SK-N-SH (cell line): ENCODE measurements around the gene TM7SF2. TPM values are rescaled to one million over a fixed set of nuclear protein-coding genes. Genes with fewer than 3 reads are reported as not detected.
A peak's percentile ranks its signal among the peaks of the same experiment; 100 is the strongest.

Experiments used
- CTCF ChIA-PET: fragments of 300-600, 350-600 bp; formaldehyde crosslinking; extraction: SDS; loops from one replicate; lab custom pipeline; 2021; lab: Yijun Ruan, JAX
- POLR2A ChIA-PET: fragments of 350-600 bp; sonication (Branson Sonifier 250); formaldehyde crosslinking; extraction: SDS; loops from one replicate; lab custom pipeline; 2020; ENCODE audit warnings: antibody characterized with exemption, inconsistent platforms; lab: Yijun Ruan, JAX
- DNase-seq: peaks from one replicate; pipeline ENCODE4 v3.0.0; 2012
- H2AFZ ChIP-seq: fragments of 200-600 bp; sonication (generic); 2 replicates; pipeline ENCODE4 v1.8.1; 2016; ENCODE audit warnings: antibody characterized with exemption, mild to moderate bottlenecking, low read depth
- H3F3A ChIP-seq: fragments of 200-600 bp; sonication (generic); replicated peaks from 2 replicates; pipeline ENCODE3; 2016; ENCODE audit warnings: antibody characterized with exemption, mild to moderate bottlenecking; ENCODE audit not compliant: insufficient read depth
- H3K27ac ChIP-seq, 2 experiments: fragments of 200-500 bp in 1 of 2; fragments of 200-600 bp in 1 of 2; sonication (Bioruptor generic) in 1 of 2; sonication (generic), shearing (Covaris generic) in 1 of 2; 2 replicates each; pipeline versions ENCODE4 v1.5.1 to v1.6.1; 2014 to 2016; ENCODE audit warnings: low read depth in 2 of 2, inconsistent platforms in 1 of 2, low read length in 1 of 2, mild to moderate bottlenecking in 1 of 2, mixed read lengths in 1 of 2
- H3K27me3 ChIP-seq: fragments of 200-600 bp; sonication (generic), shearing (Covaris generic); 2 replicates; pipeline ENCODE4 v1.6.1; 2016; ENCODE audit warnings: mixed run types; ENCODE audit not compliant: insufficient read depth
- H3K36me3 ChIP-seq, 2 experiments: fragments of 200-500 bp in 1 of 2; fragments of 200-600 bp in 1 of 2; sonication (Bioruptor generic) in 1 of 2; sonication (generic) in 1 of 2; replicated peaks in 1 of 2; 2 replicates each; pipeline versions ENCODE3 to v1.5.1; 2014 to 2016; ENCODE audit warnings: low read length in 1 of 2, mild to moderate bottlenecking in 1 of 2; ENCODE audit not compliant: insufficient read depth in 2 of 2, control insufficient read depth in 1 of 2
- H3K4me1 ChIP-seq, 2 experiments: fragments of 200-500 bp in 1 of 2; fragments of 200-600 bp in 1 of 2; sonication (Bioruptor generic) in 1 of 2; sonication (generic), shearing (Covaris generic) in 1 of 2; 2 replicates each; pipeline versions ENCODE4 v1.5.1 to v1.6.1; 2014 to 2016; ENCODE audit warnings: low read depth in 1 of 2, low read length in 1 of 2, mixed run types in 1 of 2; ENCODE audit not compliant: insufficient read depth in 2 of 2, control insufficient read depth in 1 of 2
- H3K4me2 ChIP-seq: fragments of 200-600 bp; sonication (generic), shearing (Covaris generic); 2 replicates; pipeline ENCODE4 v1.6.1; 2017; ENCODE audit warnings: mixed run types
- H3K4me3 ChIP-seq, 2 experiments: fragments of 200-500 bp in 1 of 2; fragments of 200-600 bp in 1 of 2; sonication (Bioruptor generic) in 1 of 2; sonication (generic), shearing (Covaris generic) in 1 of 2; 2 replicates each; pipeline versions ENCODE4 v1.5.1 to v1.8.1; 2014 to 2016; ENCODE audit warnings: low read depth in 2 of 2, inconsistent platforms in 1 of 2, low read length in 1 of 2, mild to moderate bottlenecking in 1 of 2, mixed read lengths in 1 of 2, moderate library complexity in 1 of 2
- H3K79me2 ChIP-seq: fragments of 200-600 bp; sonication (generic); 2 replicates; pipeline ENCODE4 v1.8.1; 2017; ENCODE audit warnings: mild to moderate bottlenecking; ENCODE audit not compliant: insufficient read depth
- H3K9ac ChIP-seq: fragments of 200-600 bp; sonication (generic); 2 replicates; pipeline ENCODE4 v1.6.1; 2017; ENCODE audit warnings: mixed run types
- H3K9me2 ChIP-seq: fragments of 200-600 bp; sonication (generic); 2 replicates; pipeline ENCODE4 v1.6.1; 2017; ENCODE audit warnings: mixed run types
- H3K9me3 ChIP-seq: fragments of 200-600 bp; sonication (generic); 2 replicates; pipeline ENCODE4 v1.6.1; 2017; ENCODE audit warnings: mixed run types, mild to moderate bottlenecking, moderate library complexity
- H4K20me1 ChIP-seq: fragments of 200-600 bp; sonication (generic); 2 replicates; pipeline ENCODE4 v1.6.1; 2017; ENCODE audit warnings: mild to moderate bottlenecking, mixed run types; ENCODE audit not compliant: insufficient read depth
- ELF1 ChIP-seq: IDR thresholded peaks from 2 replicates; pipeline ENCODE4 v1.4.0; 2012
- EZH2phosphoT487 ChIP-seq: fragments of 200-600 bp; sonication (generic); IDR thresholded peaks from 2 replicates; pipeline ENCODE4 v1.6.1; 2017; ENCODE audit warnings: low read depth, mixed run types, mild to moderate bottlenecking, antibody characterized with exemption, moderate library complexity, borderline replicate concordance
- FOXJ3 ChIP-seq: sonication (generic); formaldehyde crosslinking; IDR thresholded peaks from 2 replicates; pipeline ENCODE4 v1.5.1; 2020; ENCODE audit warnings: mild to moderate bottlenecking, missing genetic modification reagents
- GABPA ChIP-seq: IDR thresholded peaks from 2 replicates; pipeline ENCODE4 v1.4.0; 2012; ENCODE audit warnings: low read depth, mild to moderate bottlenecking
- MXI1 ChIP-seq: IDR thresholded peaks from 2 replicates; pipeline ENCODE4 v1.6.1; 2012; ENCODE audit warnings: mild to moderate bottlenecking, low read depth, low read length, improper control_type of control experiment
- NFIC ChIP-seq: IDR thresholded peaks from 2 replicates; pipeline ENCODE4 v1.4.0; 2012; ENCODE audit warnings: borderline replicate concordance
- NRF1 ChIP-seq: IDR thresholded peaks from 2 replicates; pipeline ENCODE4 v1.6.1; 2012; ENCODE audit warnings: low read depth, mild to moderate bottlenecking, low read length
- POLR2AphosphoS5 ChIP-seq: IDR thresholded peaks from 2 replicates; pipeline ENCODE4 v1.6.1; 2012; ENCODE audit warnings: low read depth, low read length
- RAD21 ChIP-seq: IDR thresholded peaks from 2 replicates; pipeline ENCODE4 v1.6.1; 2012; ENCODE audit warnings: mild to moderate bottlenecking, low read length
- RFX5 ChIP-seq: IDR thresholded peaks from 2 replicates; pipeline ENCODE4 v1.6.1; 2012; ENCODE audit warnings: mild to moderate bottlenecking, improper control_type of control experiment, low read length
- SMC3 ChIP-seq: IDR thresholded peaks from 2 replicates; pipeline ENCODE4 v1.6.1; 2012; ENCODE audit warnings: low read depth, low read length, improper control_type of control experiment
- TAF1 ChIP-seq: IDR thresholded peaks from 2 replicates; pipeline ENCODE4 v1.6.1; 2012; ENCODE audit warnings: low read depth, mild to moderate bottlenecking, low read length, moderate library complexity, borderline replicate concordance
- TCF12 ChIP-seq: IDR thresholded peaks from 2 replicates; pipeline ENCODE4 v1.4.0; 2012
- TEAD4 ChIP-seq: IDR thresholded peaks from 2 replicates; pipeline ENCODE4 v1.4.0; 2012; ENCODE audit warnings: mild to moderate bottlenecking, borderline replicate concordance; ENCODE audit not compliant: insufficient read depth
- WGBS: methylation state at CpG from one replicate; pipeline ENCODE4 v1.1.6; 2017; ENCODE audit warnings: low lambda C conversion rate; 5-methylcytosine and 5-hydroxymethylcytosine counted together
- polyA plus RNA-seq, 3 experiments: library from polyadenylated mRNA; depleted of rRNA; stranded (reverse); fragments of >200 nt; gene quantifications; 2 replicates each; pipeline ENCODE4 v1.2.3, GENCODE V29; 2012
- TF ChIP-seq, protein P1 (sequence below): fragments of 150-350 bp; IDR thresholded peaks from 2 replicates; pipeline ENCODE4 v1.6.1; 2017; ENCODE audit warnings: antibody characterized with exemption, low read length, low read depth, borderline replicate concordance
- TF ChIP-seq, protein P2 (sequence below): fragments of 150-350 bp; IDR thresholded peaks from 2 replicates; pipeline ENCODE4 v1.6.1; 2016; ENCODE audit warnings: mild to moderate bottlenecking, low read depth, low read length
- TF ChIP-seq, protein P3 (sequence below): IDR thresholded peaks from 2 replicates; pipeline ENCODE4 v1.4.0; 2012; ENCODE audit warnings: low read depth, borderline replicate concordance
- TF ChIP-seq, protein P4 (sequence below): IDR thresholded peaks from 2 replicates; pipeline ENCODE4 v1.6.1; 2012; ENCODE audit warnings: mild to moderate bottlenecking, low read depth, low read length, moderate library complexity
- TF ChIP-seq, protein P5 (sequence below): fragments of 200-600 bp; sonication (generic); IDR thresholded peaks from 2 replicates; pipeline ENCODE4 v1.6.1; 2017; ENCODE audit warnings: antibody characterized with exemption, mild to moderate bottlenecking, moderate library complexity
- TF ChIP-seq, protein P6 (sequence below): IDR thresholded peaks from 2 replicates; pipeline ENCODE4 v1.4.0; 2012; ENCODE audit warnings: low read depth

TM7SF2 gene
- polyA plus RNA-seq (2012; rRNA removed), result 87.8 and 90.0 TPM in 2 replicates
- 38.0 and 59.9 TPM in 2 replicates for polyA plus RNA-seq (2012; cell fraction: cytosol; rRNA removed)
- 161 and 164 TPM in 2 replicates for polyA plus RNA-seq (2012; cell fraction: nucleus; rRNA removed)

DNA sequence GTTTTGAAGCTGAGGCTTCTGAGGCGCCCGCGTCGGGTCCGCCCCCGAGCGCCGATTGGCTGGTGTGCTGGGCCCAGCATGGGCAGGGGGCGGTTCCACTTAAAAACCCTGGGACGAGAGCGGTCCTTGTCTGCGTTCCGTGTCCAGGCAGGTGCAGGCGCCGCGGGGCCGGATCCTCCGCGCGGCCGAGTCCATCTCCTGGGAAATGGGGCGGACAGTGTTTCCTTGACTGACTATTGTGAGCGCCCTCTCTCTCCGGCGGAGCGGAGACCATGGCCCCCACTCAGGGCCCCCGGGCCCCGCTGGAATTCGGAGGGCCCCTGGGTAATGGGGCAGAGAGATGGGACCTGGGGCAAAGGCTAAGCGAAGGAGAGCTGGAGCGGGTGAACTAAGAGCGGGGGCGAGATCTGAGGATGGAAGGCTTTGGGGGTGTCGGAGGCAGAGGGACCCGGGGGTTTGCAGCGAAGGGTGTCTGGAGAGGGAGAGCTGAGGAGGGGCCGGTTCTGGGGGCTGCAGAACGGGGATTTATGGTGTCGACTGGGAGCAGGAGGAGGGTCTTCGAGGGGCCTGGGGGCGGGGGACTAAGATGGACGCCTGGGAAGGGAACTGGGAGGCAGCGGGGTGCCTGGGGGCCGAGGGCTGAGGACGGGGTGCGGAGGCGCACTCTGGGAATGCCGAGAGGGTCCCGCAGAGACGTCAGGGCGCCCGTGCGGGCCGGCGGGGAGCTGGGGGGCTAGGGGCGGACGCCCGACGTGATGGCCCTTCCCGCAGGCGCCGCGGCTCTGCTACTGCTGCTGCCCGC, at the start of gene TM7SF2:
TSS of gene TM7SF2 (plus strand) at position 129 of the 802 bp plus-strand sequence. CDS start at position 273, 144 bp downstream.
- Histone ChIP-seq H3K4me2 (peak within 1 kb of the TSS; percentile 93), H3K79me2 (peaks cover 16% of the 10 kb centered on the region), H3K4me3 (peak within 1 kb of the TSS; percentile 64 to 83), H4K20me1 (peaks cover 6% of the 10 kb centered on the region; the same call in 1 of the 2 replicates), H3K27ac (peak within 1 kb of the TSS in 1 of 2 experiments; percentile 89; a peak in 2 of 4 replicates), H3K9me2 (no peaks in the 10 kb centered on the region), H3K9me3 (no peaks in the 10 kb centered on the region), H3K36me3 (peaks cover 7 to 31% of the 10 kb centered on the region in 2 experiments), H3K9ac (peak within 1 kb of the TSS; percentile 38), H3K4me1 (peaks cover 14 to 52% of the 10 kb centered on the region in 2 experiments; a peak in 3 of 4 replicates), H3F3A (peaks cover 13% of the 10 kb centered on the region), H2AFZ (no peak within 1 kb of the TSS), H3K27me3 (no peaks in the 10 kb centered on the region)
- ChIA-PET CTCF (interaction anchor here (0.6 to 6.1 kb wide), 37 partner anchors 9 to 799 kb away, joined by 3 to 150 read pairs (median 3); partner anchors contain the start of genes ARL2, CAPN1, FAU and MRPL49), POLR2A (interaction anchor here (0.6 to 4.1 kb wide), 13 partner anchors 9 to 230 kb away, joined by 3 to 27 read pairs (median 4); partner anchors contain the start of genes ARL2, FAU and MRPL49)
- DNase-seq, result peak; percentile 98
- TF ChIP-seq RFX5, result peak; percentile 72
- TF ChIP-seq, protein P1, sequence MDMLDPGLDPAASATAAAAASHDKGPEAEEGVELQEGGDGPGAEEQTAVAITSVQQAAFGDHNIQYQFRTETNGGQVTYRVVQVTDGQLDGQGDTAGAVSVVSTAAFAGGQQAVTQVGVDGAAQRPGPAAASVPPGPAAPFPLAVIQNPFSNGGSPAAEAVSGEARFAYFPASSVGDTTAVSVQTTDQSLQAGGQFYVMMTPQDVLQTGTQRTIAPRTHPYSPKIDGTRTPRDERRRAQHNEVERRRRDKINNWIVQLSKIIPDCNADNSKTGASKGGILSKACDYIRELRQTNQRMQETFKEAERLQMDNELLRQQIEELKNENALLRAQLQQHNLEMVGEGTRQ, result no peak; the same call in 1 of the 2 replicates
- TF ChIP-seq, protein P2, sequence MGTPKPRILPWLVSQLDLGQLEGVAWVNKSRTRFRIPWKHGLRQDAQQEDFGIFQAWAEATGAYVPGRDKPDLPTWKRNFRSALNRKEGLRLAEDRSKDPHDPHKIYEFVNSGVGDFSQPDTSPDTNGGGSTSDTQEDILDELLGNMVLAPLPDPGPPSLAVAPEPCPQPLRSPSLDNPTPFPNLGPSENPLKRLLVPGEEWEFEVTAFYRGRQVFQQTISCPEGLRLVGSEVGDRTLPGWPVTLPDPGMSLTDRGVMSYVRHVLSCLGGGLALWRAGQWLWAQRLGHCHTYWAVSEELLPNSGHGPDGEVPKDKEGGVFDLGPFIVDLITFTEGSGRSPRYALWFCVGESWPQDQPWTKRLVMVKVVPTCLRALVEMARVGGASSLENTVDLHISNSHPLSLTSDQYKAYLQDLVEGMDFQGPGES, result peak; percentile 18; the same call in 1 of the 2 replicates
- TF ChIP-seq EZH2phosphoT487, result no peak
- TF ChIP-seq, protein P3, sequence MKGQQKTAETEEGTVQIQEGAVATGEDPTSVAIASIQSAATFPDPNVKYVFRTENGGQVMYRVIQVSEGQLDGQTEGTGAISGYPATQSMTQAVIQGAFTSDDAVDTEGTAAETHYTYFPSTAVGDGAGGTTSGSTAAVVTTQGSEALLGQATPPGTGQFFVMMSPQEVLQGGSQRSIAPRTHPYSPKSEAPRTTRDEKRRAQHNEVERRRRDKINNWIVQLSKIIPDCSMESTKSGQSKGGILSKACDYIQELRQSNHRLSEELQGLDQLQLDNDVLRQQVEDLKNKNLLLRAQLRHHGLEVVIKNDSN, result no peak
- TF ChIP-seq, protein P4, sequence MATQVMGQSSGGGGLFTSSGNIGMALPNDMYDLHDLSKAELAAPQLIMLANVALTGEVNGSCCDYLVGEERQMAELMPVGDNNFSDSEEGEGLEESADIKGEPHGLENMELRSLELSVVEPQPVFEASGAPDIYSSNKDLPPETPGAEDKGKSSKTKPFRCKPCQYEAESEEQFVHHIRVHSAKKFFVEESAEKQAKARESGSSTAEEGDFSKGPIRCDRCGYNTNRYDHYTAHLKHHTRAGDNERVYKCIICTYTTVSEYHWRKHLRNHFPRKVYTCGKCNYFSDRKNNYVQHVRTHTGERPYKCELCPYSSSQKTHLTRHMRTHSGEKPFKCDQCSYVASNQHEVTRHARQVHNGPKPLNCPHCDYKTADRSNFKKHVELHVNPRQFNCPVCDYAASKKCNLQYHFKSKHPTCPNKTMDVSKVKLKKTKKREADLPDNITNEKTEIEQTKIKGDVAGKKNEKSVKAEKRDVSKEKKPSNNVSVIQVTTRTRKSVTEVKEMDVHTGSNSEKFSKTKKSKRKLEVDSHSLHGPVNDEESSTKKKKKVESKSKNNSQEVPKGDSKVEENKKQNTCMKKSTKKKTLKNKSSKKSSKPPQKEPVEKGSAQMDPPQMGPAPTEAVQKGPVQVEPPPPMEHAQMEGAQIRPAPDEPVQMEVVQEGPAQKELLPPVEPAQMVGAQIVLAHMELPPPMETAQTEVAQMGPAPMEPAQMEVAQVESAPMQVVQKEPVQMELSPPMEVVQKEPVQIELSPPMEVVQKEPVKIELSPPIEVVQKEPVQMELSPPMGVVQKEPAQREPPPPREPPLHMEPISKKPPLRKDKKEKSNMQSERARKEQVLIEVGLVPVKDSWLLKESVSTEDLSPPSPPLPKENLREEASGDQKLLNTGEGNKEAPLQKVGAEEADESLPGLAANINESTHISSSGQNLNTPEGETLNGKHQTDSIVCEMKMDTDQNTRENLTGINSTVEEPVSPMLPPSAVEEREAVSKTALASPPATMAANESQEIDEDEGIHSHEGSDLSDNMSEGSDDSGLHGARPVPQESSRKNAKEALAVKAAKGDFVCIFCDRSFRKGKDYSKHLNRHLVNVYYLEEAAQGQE, result 0 out of 2 replicates have a peak, but pooled peaks have one; percentile 6
- TF ChIP-seq MXI1, result no peak; the same call in none of the 2 replicates
- TF ChIP-seq RAD21, result no peak
- TF ChIP-seq TEAD4, result no peak
- TF ChIP-seq FOXJ3 (CRISPR knock-in tag), result no peak
- peak; percentile 89 for TF ChIP-seq TAF1
- TF ChIP-seq NFIC, result no peak
- TF ChIP-seq SMC3, result no peak
- TF ChIP-seq POLR2AphosphoS5, result peak; percentile 99
- TF ChIP-seq, protein P5, sequence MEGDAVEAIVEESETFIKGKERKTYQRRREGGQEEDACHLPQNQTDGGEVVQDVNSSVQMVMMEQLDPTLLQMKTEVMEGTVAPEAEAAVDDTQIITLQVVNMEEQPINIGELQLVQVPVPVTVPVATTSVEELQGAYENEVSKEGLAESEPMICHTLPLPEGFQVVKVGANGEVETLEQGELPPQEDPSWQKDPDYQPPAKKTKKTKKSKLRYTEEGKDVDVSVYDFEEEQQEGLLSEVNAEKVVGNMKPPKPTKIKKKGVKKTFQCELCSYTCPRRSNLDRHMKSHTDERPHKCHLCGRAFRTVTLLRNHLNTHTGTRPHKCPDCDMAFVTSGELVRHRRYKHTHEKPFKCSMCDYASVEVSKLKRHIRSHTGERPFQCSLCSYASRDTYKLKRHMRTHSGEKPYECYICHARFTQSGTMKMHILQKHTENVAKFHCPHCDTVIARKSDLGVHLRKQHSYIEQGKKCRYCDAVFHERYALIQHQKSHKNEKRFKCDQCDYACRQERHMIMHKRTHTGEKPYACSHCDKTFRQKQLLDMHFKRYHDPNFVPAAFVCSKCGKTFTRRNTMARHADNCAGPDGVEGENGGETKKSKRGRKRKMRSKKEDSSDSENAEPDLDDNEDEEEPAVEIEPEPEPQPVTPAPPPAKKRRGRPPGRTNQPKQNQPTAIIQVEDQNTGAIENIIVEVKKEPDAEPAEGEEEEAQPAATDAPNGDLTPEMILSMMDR, result no peak
- no peak for TF ChIP-seq GABPA
- no peak for TF ChIP-seq NRF1
- peak; percentile 6; the same call in 1 of the 2 replicates for TF ChIP-seq TCF12
- TF ChIP-seq, protein P6, sequence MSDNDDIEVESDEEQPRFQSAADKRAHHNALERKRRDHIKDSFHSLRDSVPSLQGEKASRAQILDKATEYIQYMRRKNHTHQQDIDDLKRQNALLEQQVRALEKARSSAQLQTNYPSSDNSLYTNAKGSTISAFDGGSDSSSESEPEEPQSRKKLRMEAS, result 0 out of 2 replicates have a peak, but pooled peaks have one; percentile 32
- 0 out of 2 replicates have a peak, but pooled peaks have one; percentile 7 for TF ChIP-seq ELF1
- WGBS, result 1% methylated on average over 17 of the region's 64 CpGs
